Prostate gland (tissue), 2 donors: ENCODE data around the gene GPSM1.

ENCODE experiments used
- CTCF ChIP-seq, 4 experiments: fragments of 200-600 bp in 2 of 4; fragments of 450-650 bp in 2 of 4; sonication (generic) in 2 of 4; IDR thresholded peaks; 1 replicate in 3 of 4; 2 replicates in 1 of 4; pipeline ENCODE4 v1.5.1; 2016 to 2019; ENCODE audit warnings: antibody characterized with exemption in 4 of 4, mild to moderate bottlenecking in 2 of 4, moderate library complexity in 2 of 4
- POLR2A ChIP-seq: fragments of 450-650 bp; IDR thresholded peaks from one replicate; pipeline ENCODE4 v1.6.1; 2016; ENCODE audit warnings: antibody characterized with exemption, mild to moderate bottlenecking
- POLR2AphosphoS5 ChIP-seq: sonication (generic); formaldehyde crosslinking; IDR thresholded peaks from one replicate; pipeline ENCODE4 v1.6.1; 2017; ENCODE audit warnings: antibody characterized with exemption

GRCh38 chr9:136309101-136309801 lies 18.1 kb upstream of the GPSM1 start:
- TF ChIP-seq CTCF (IDR thresholded peaks at IDR 0.05) (no peak), POLR2A (no peak), POLR2AphosphoS5 (no peak)
